ENCODE data around the gene EPB41L2. TPM values are rescaled to one million over a fixed set of nuclear protein-coding genes. Genes with fewer than 3 reads are reported as not detected.

Gene EPB41L2
- total and polyA plus RNA-seq, 4 experiments from 2014 or later = 3.3 to 24.3 (median 12.7) TPM

DNA sequence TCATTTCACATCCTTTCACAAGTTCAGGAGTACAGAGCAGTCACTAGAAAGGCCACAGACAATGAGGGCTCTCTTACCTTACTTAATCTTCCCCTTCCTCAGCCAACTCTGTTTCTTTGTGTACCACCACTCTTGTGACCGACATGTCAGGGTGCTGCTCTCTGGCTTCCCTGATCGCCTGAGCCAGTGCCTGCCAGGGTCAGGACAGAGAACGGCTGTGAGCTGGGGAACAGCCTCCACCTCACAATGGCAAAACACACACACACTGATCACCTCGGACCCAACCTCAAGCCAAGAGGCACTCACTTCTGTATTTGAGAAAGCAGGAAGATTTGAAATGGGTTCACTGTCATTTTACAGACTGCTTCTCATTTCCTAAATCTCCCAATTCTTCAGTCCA is 205.0 kb downstream of the EPB41L2 start:
- H3K4me3 ChIP-seq (ENCODE audit: low read length in 2 of 2) = no peak overlapping the region
- intact Hi-C loops (cut with micrococcal nuclease) = no loop called here
- ChIA-PET POLR2A (ENCODE audit: partially characterized antibody) (no interaction called here), CTCF (ENCODE audit: partially characterized antibody) (no interaction called here)
- no peaks in the 10 kb centered on the region for H3K27me3 ChIP-seq (ENCODE audit: insufficient read depth, low read length)
- Mint-ChIP-seq H3K9me3 (peaks cover 0 to 2% (median 0%) of the 10 kb centered on the region in 8 donors), H3K27ac (peak overlapping the region in 1 of 7 donors; percentile 32), H3K27me3 (no peaks in the 10 kb centered on the region), H3K4me1 (no peaks in the 10 kb centered on the region), H3K36me3 (peaks cover 0 to 6% of the 10 kb centered on the region in 2 donors), H3K4me3 (no peak overlapping the region)
- no peaks in the 10 kb centered on the region for H3K36me3 ChIP-seq (ENCODE audit: insufficient read depth, low read length)
- no peak for DNase-seq
- H3K4me1 ChIP-seq (ENCODE audit: insufficient read depth, low read length) = no peaks in the 10 kb centered on the region
- H3K27ac ChIP-seq (ENCODE audit: low read depth, low read length) = no peak overlapping the region
- H3K9me3 ChIP-seq (ENCODE audit: control insufficient read depth in 1 of 2, low read length in 2 of 2) = no peaks in the 10 kb centered on the region

DNA sequence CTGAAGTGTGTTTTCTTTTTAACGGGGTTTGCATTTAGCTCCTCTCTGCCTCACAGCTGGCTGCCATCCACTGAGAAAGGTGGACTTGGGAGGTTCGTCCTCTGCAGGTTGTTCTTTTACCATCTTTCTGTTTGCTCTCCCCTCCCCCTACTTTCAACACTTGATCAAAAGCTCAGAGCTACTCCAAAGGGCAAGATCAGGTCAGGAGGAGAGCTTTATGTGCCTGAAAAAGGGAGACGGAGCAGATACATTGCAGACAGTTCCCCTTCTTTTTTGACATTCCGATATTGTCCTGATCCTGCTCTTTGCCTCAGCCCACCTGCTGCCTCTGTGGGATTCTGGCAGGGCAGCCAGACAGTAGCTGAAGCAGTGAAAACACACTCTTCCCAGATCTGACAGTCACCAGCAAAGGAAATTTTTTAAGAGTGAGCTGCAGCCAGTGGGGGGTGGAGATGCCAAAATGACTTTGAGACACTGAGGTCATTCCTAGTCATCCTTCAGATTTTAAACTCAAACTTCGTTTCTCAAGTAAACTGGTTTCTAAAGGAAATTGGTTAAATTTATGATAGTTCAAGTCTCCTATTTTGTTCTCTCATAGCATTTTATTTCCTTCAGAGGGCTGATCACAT is 209.4 kb downstream of the EPB41L2 start:
- peaks cover 0 to 2% (median 0%) of the 10 kb centered on the region in 8 donors for H3K9me3 Mint-ChIP-seq
- H3K36me3 ChIP-seq (ENCODE audit: insufficient read depth, low read length) = no peaks in the 10 kb centered on the region
- peaks cover 6% of the 10 kb centered on the region for H3K4me1 ChIP-seq (ENCODE audit: insufficient read depth, low read length)
- no peaks in the 10 kb centered on the region for H3K36me3 Mint-ChIP-seq
- H3K4me1 Mint-ChIP-seq = peaks cover 2 to 7% (median 3%) of the 10 kb centered on the region in 4 donors
- no peaks in the 10 kb centered on the region for H3K27me3 ChIP-seq (ENCODE audit: insufficient read depth, low read length)
- no peak for DNase-seq
- ChIA-PET POLR2A (ENCODE audit: partially characterized antibody) (no interaction called here), CTCF (ENCODE audit: partially characterized antibody) (interaction anchor here (0.7 to 1.4 kb wide), 2 partner anchors 31 to 156 kb away, joined by 3 to 4 read pairs; no protein-coding TSS in a partner anchor)
- H3K27ac Mint-ChIP-seq = no peak overlapping the region
- no peaks in the 10 kb centered on the region for H3K27me3 Mint-ChIP-seq
- intact Hi-C loops (cut with micrococcal nuclease) = no loop called here
- no peak overlapping the region for H3K4me3 ChIP-seq (ENCODE audit: low read length in 2 of 2)
- H3K4me3 Mint-ChIP-seq = no peak overlapping the region
- no peak overlapping the region for H3K27ac ChIP-seq (ENCODE audit: low read depth, low read length)
- no peaks in the 10 kb centered on the region for H3K9me3 ChIP-seq (ENCODE audit: control insufficient read depth in 1 of 2, low read length in 2 of 2)

DNA sequence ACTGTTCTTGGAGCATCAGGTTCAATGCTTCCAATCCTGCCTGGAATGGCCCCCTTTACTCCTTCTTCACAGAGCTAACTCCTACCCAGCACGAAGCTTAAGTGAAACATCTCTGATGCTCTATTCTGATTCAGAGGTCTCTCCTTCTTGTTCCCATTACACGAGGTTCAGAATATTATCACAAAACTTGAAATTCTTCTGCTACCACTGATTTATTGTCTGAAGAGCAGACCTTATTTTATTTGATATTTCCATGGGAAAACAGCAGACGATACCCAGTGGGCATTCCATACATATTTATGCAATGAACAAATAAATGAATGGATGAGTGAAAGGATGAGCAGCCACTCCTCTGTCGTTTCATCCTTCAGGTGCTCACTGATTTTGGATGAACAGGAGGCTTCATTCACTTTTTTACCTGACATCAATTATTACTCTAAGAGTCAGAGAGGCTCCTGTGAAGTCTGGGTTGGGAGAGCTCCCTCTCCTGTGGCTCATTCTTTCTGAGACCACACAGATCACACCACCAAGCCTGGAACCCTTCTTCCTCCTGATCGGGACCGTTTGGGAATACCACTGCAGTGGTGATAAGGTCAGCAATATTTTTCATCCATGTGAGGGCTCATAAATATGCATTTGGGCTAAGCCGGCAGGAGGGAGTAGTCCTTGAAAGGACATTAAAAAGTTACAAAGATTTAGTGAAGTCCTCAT is 210.0 kb downstream of the EPB41L2 start:
- H3K4me1 Mint-ChIP-seq = peaks cover 3 to 8% (median 4%) of the 10 kb centered on the region in 4 donors
- ChIA-PET POLR2A (ENCODE audit: partially characterized antibody) (no interaction called here), CTCF (ENCODE audit: partially characterized antibody) (interaction anchor here (0.7 to 1.4 kb wide), 2 partner anchors 32 to 155 kb away, joined by 3 to 4 read pairs; no protein-coding TSS in a partner anchor)
- no peaks in the 10 kb centered on the region for H3K27me3 ChIP-seq (ENCODE audit: insufficient read depth, low read length)
- H3K4me3 Mint-ChIP-seq = no peak overlapping the region
- no peaks in the 10 kb centered on the region for H3K36me3 ChIP-seq (ENCODE audit: insufficient read depth, low read length)
- peaks cover 6% of the 10 kb centered on the region for H3K4me1 ChIP-seq (ENCODE audit: insufficient read depth, low read length)
- DNase-seq = no peak
- H3K27ac Mint-ChIP-seq = no peak overlapping the region
- no peaks in the 10 kb centered on the region for H3K27me3 Mint-ChIP-seq
- H3K36me3 Mint-ChIP-seq = no peaks in the 10 kb centered on the region
- intact Hi-C loops (cut with micrococcal nuclease) = no loop called here
- H3K4me3 ChIP-seq (ENCODE audit: low read length in 2 of 2) = no peak overlapping the region
- H3K27ac ChIP-seq (ENCODE audit: low read depth, low read length) = no peak overlapping the region
- peaks cover 0 to 2% (median 0%) of the 10 kb centered on the region in 8 donors for H3K9me3 Mint-ChIP-seq
- H3K9me3 ChIP-seq (ENCODE audit: control insufficient read depth in 1 of 2, low read length in 2 of 2) = no peaks in the 10 kb centered on the region

DNA sequence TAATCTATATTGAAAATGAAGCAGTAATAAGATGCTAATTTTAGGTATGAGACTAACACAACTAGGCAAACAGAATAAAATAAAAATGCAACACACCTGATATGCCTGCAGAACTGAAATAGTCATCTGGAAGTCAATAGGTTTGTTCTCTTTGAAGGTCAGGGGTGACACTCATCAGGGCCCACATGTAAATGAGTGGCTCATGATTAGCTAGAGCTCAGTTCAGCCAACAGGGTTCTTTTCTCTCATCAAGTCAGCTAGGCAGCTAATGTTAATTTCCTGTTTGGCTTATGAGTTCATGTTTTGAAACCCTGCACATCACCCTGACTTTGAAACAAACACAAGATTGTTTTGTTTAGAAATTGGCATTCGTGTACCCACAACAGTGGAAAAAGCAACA is 212.0 kb downstream of the EPB41L2 start:
- no peaks in the 10 kb centered on the region for H3K27me3 ChIP-seq (ENCODE audit: insufficient read depth, low read length)
- H3K36me3 ChIP-seq (ENCODE audit: insufficient read depth, low read length) = no peaks in the 10 kb centered on the region
- CTCF ChIA-PET (ENCODE audit: partially characterized antibody) = interaction anchor here (1.0 to 1.4 kb wide), 3 partner anchors 153 to 777 kb away, joined by 3 to 4 read pairs (median 3); partner anchors contain the start of gene MED23
- Mint-ChIP-seq H3K4me3 (no peak overlapping the region), H3K27ac (peak overlapping the region in 1 of 7 donors; percentile 37), H3K4me1 (peaks cover 3 to 8% (median 4%) of the 10 kb centered on the region in 4 donors), H3K36me3 (no peaks in the 10 kb centered on the region), H3K9me3 (peaks cover 0 to 2% (median 0%) of the 10 kb centered on the region in 8 donors), H3K27me3 (no peaks in the 10 kb centered on the region)
- intact Hi-C loops (cut with micrococcal nuclease) = no loop called here
- DNase-seq = no peak
- H3K4me3 ChIP-seq (ENCODE audit: low read length in 2 of 2) = no peak overlapping the region
- H3K27ac ChIP-seq (ENCODE audit: low read depth, low read length) = no peak overlapping the region
- peaks cover 6% of the 10 kb centered on the region for H3K4me1 ChIP-seq (ENCODE audit: insufficient read depth, low read length)
- no peaks in the 10 kb centered on the region for H3K9me3 ChIP-seq (ENCODE audit: control insufficient read depth in 1 of 2, low read length in 2 of 2)
- POLR2A ChIA-PET (ENCODE audit: partially characterized antibody) = no interaction called here

DNA sequence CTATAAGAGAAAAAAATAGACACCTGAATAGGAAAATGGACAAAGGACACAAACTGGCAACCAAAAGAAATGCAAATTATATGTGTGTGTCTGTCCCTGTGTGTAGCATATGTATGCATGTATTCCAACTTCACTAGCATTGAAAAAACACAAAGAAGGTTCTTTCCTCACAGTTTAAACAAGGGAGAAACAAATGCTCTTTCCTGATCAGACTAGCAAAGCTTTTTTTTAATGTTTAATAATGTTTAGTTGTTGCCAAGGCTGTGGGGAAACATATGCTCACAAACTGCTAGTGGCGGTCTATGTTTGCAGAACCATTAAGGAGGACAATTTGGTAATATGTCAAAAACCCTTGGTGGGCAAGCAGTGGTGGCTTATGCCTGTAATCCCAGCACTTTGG is 213.5 kb downstream of the EPB41L2 start:
- POLR2A ChIA-PET (ENCODE audit: partially characterized antibody) = no interaction called here
- peaks cover 3 to 8% (median 4%) of the 10 kb centered on the region in 4 donors for H3K4me1 Mint-ChIP-seq
- Histone ChIP-seq H3K4me1 (ENCODE audit: insufficient read depth, low read length) (peaks cover 6% of the 10 kb centered on the region), H3K27me3 (ENCODE audit: insufficient read depth, low read length) (no peaks in the 10 kb centered on the region), H3K4me3 (ENCODE audit: low read length in 2 of 2) (no peak overlapping the region), H3K9me3 (ENCODE audit: control insufficient read depth in 1 of 2, low read length in 2 of 2) (no peaks in the 10 kb centered on the region), H3K36me3 (ENCODE audit: insufficient read depth, low read length) (no peaks in the 10 kb centered on the region), H3K27ac (ENCODE audit: low read depth, low read length) (no peak overlapping the region)
- no peak overlapping the region for H3K27ac Mint-ChIP-seq
- no peaks in the 10 kb centered on the region for H3K27me3 Mint-ChIP-seq
- no peak overlapping the region for H3K4me3 Mint-ChIP-seq
- H3K36me3 Mint-ChIP-seq = no peaks in the 10 kb centered on the region
- no peak for DNase-seq
- H3K9me3 Mint-ChIP-seq = no peaks in the 10 kb centered on the region
- CTCF ChIA-PET (ENCODE audit: partially characterized antibody) = interaction anchor here (0.7 to 1.3 kb wide), 2 partner anchors 13 to 527 kb away, joined by 3 to 4 read pairs; no protein-coding TSS in a partner anchor
- intact Hi-C loops (cut with micrococcal nuclease) = no loop called here

DNA sequence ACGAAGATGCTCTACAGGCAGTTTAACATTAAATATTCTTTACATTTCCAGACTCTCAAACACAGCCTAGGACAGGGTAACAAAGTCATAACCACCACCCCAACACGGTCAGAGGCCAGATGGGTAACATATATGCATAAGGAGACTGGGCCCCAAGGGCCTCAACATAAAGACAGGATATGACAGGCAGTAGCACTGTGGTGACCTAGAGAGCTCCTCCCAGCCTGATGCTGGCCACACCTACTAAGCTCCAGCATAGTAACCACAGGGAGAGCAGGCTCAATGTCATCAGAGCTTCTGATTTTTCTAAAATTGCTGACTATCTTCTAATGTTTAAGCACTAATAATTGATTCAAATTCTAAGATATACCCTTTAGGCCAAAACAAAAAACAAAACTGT is 214.1 kb downstream of the EPB41L2 start:
- Histone ChIP-seq H3K4me1 (ENCODE audit: insufficient read depth, low read length) (peaks cover 6% of the 10 kb centered on the region), H3K36me3 (ENCODE audit: insufficient read depth, low read length) (no peaks in the 10 kb centered on the region), H3K27me3 (ENCODE audit: insufficient read depth, low read length) (no peaks in the 10 kb centered on the region), H3K9me3 (ENCODE audit: control insufficient read depth in 1 of 2, low read length in 2 of 2) (no peaks in the 10 kb centered on the region), H3K27ac (ENCODE audit: low read depth, low read length) (no peak overlapping the region), H3K4me3 (ENCODE audit: low read length in 2 of 2) (no peak overlapping the region)
- H3K27ac Mint-ChIP-seq = no peak overlapping the region
- no peak overlapping the region for H3K4me3 Mint-ChIP-seq
- intact Hi-C loops (cut with micrococcal nuclease) = no loop called here
- peak in 3 of 5 donors; percentile 14 to 16 (median 15) for DNase-seq
- H3K4me1 Mint-ChIP-seq = peaks cover 3 to 8% (median 4%) of the 10 kb centered on the region in 4 donors
- CTCF ChIA-PET (ENCODE audit: partially characterized antibody) = interaction anchor here (1.3 kb wide), 1 partner anchor 13 kb away, joined by 4 read pairs; no protein-coding TSS in a partner anchor
- H3K36me3 Mint-ChIP-seq = no peaks in the 10 kb centered on the region
- H3K27me3 Mint-ChIP-seq = no peaks in the 10 kb centered on the region
- POLR2A ChIA-PET (ENCODE audit: partially characterized antibody) = no interaction called here
- H3K9me3 Mint-ChIP-seq = no peaks in the 10 kb centered on the region

All from CD4-positive, alpha-beta memory T cell (primary cell).